ENCODE data around the gene CEP20. TPM values are rescaled to one million over a fixed set of nuclear protein-coding genes. Genes with fewer than 3 reads are reported as not detected.

The CEP20 gene
- total and polyA plus RNA-seq, 3 donors from 2014 or later, result 32.4 to 70.6 (median 45.1) TPM

- intact Hi-C loops (cut with DNase I; ENCODE audit: low total_unique reads), result no loop called here
- peak; percentile 88 for DNase-seq
- 63 to 68% methylated on average over 7 of the region's 7 CpGs for WGBS, 2 donors
- TF ChIP-seq POLR2A (IDR thresholded peaks at IDR 0.05) (no peak), CTCF (IDR thresholded peaks at IDR 0.05) (no peak)
- H3K4me3 ChIP-seq, result no peak overlapping the region
- no peaks in the 10 kb centered on the region for H3K9me3 ChIP-seq
- H3K4me1 ChIP-seq, result no peaks in the 10 kb centered on the region
- H3K27me3 ChIP-seq, result no peaks in the 10 kb centered on the region
- H3K36me3 ChIP-seq (ENCODE audit: low read depth, missing control alignments), result no peaks in the 10 kb centered on the region
- H3K27ac ChIP-seq, result no peak overlapping the region
Measured at GRCh38 chr16:15907863-15908478, 19.6 kb upstream of the CEP20 start.

GRCh38 chr16:15906439-15906838 lies 18.0 kb upstream of the CEP20 start:
- DNase-seq, result no peak
- Histone ChIP-seq H3K36me3 (ENCODE audit: low read depth, missing control alignments) (no peaks in the 10 kb centered on the region), H3K4me1 (peaks cover 3% of the 10 kb centered on the region), H3K9me3 (no peaks in the 10 kb centered on the region), H3K27ac (no peak overlapping the region), H3K27me3 (no peaks in the 10 kb centered on the region), H3K4me3 (no peak overlapping the region)
- intact Hi-C loops (cut with DNase I; ENCODE audit: low total_unique reads), result no loop called here
- TF ChIP-seq CTCF (IDR thresholded peaks at IDR 0.05), result no peak
- no peak for TF ChIP-seq POLR2A (IDR thresholded peaks at IDR 0.05)
- WGBS, 2 donors, result 79 to 87% methylated on average over 2 of the region's 2 CpGs

- no peaks in the 10 kb centered on the region for H3K36me3 ChIP-seq (ENCODE audit: low read depth, missing control alignments)
- no peak for DNase-seq
- intact Hi-C loops (cut with DNase I; ENCODE audit: low total_unique reads), result no loop called here
- peaks cover 9% of the 10 kb centered on the region for H3K4me1 ChIP-seq
- whole genome bisulfite sequencing, 2 donors, result 97 to 99% methylated on average over 5 of the region's 5 CpGs
- no peak overlapping the region for H3K4me3 ChIP-seq
- no peaks in the 10 kb centered on the region for H3K27me3 ChIP-seq
- H3K27ac ChIP-seq, result no peak overlapping the region
- H3K9me3 ChIP-seq, result no peaks in the 10 kb centered on the region
- TF ChIP-seq CTCF (IDR thresholded peaks at IDR 0.05) (no peak), POLR2A (IDR thresholded peaks at IDR 0.05) (no peak)
Measured at GRCh38 chr16:15903960-15904359, 15.6 kb upstream of the CEP20 start.

- no peak overlapping the region for H3K4me3 ChIP-seq
- 32 to 44% methylated on average over 6 of the region's 6 CpGs for WGBS, 2 donors
- TF ChIP-seq POLR2A (IDR thresholded peaks at IDR 0.05), result no peak
- TF ChIP-seq CTCF (IDR thresholded peaks at IDR 0.05), result no peak
- no peaks in the 10 kb centered on the region for H3K27me3 ChIP-seq
- peaks cover 9% of the 10 kb centered on the region for H3K4me1 ChIP-seq
- no peak for DNase-seq
- no peaks in the 10 kb centered on the region for H3K9me3 ChIP-seq
- no peak overlapping the region for H3K27ac ChIP-seq
- intact Hi-C loops (cut with DNase I; ENCODE audit: low total_unique reads), result no loop called here
- H3K36me3 ChIP-seq (ENCODE audit: low read depth, missing control alignments), result no peaks in the 10 kb centered on the region
Measured at GRCh38 chr16:15900901-15901500, 12.6 kb upstream of the CEP20 start.

- no peaks in the 10 kb centered on the region for H3K36me3 ChIP-seq (ENCODE audit: low read depth, missing control alignments)
- peaks cover 9% of the 10 kb centered on the region for H3K4me1 ChIP-seq
- intact Hi-C loops (cut with DNase I; ENCODE audit: low total_unique reads), result no loop called here
- H3K27ac ChIP-seq, result no peak overlapping the region
- no peak for DNase-seq
- H3K9me3 ChIP-seq, result no peaks in the 10 kb centered on the region
- WGBS, 2 donors, result 96 to 100% methylated on average over 3 of the region's 3 CpGs
- TF ChIP-seq CTCF (IDR thresholded peaks at IDR 0.05), result no peak
- TF ChIP-seq POLR2A (IDR thresholded peaks at IDR 0.05), result no peak
- no peaks in the 10 kb centered on the region for H3K27me3 ChIP-seq
- H3K4me3 ChIP-seq, result no peak overlapping the region
Measured at GRCh38 chr16:15900357-15900756, 12.0 kb upstream of the CEP20 start.
